RWPE1 (cell line): ENCODE results near the gene QSOX1.

Source experiments
- CTCF ChIA-PET: fragments of 350-600 bp; sonication (Branson Sonifier 250); formaldehyde crosslinking; extraction: SDS; loops from one replicate; lab custom pipeline; 2021; lab: Yijun Ruan, JAX
- POLR2A ChIA-PET: fragments of 400-600 bp; formaldehyde crosslinking; extraction: SDS; loops from one replicate; lab custom pipeline; 2020; ENCODE audit warnings: antibody characterized with exemption; ENCODE audit not compliant: low non-redundant PET; lab: Yijun Ruan, JAX
- DNase-seq: peaks from one replicate; pipeline ENCODE4 v3.0.0; 2012; ENCODE audit warnings: low spot score
- H3K27ac ChIP-seq: fragments of 450-650 bp; 2 replicates; pipeline ENCODE4 v1.5.1; 2017
- CTCF ChIP-seq: fragments of 450-650 bp; conservative IDR thresholded peaks from 2 replicates; pipeline ENCODE4 v1.5.1; 2017; ENCODE audit warnings: low read depth, mild to moderate bottlenecking

Gene QSOX1

GRCh38 chr1:180154003-180154324 lies 705 bp upstream of the QSOX1 start:
- peak overlapping the region; percentile 84 for H3K27ac ChIP-seq
- no peak for TF ChIP-seq CTCF
- no peak for DNase-seq
- ChIA-PET CTCF (no interaction called here), POLR2A (interaction anchor here (0.5 kb wide), 1 partner anchor 17 kb away, joined by 3 read pairs; no protein-coding TSS in a partner anchor)

GRCh38 chr1:180155182-180155682 lies 563 bp downstream of the QSOX1 start:
- ChIA-PET POLR2A (interaction anchor here (0.6 kb wide), 3 partner anchors 13 to 64 kb away, joined by 3 to 8 read pairs (median 3); no protein-coding TSS in a partner anchor), CTCF (no interaction called here)
- peak overlapping the region; percentile 84 for H3K27ac ChIP-seq
- no peak for TF ChIP-seq CTCF
- no peak for DNase-seq

- CTCF ChIA-PET: no interaction called here
- DNase-seq: no peak
- no peak overlapping the region for H3K27ac ChIP-seq
- POLR2A ChIA-PET: no interaction called here
- TF ChIP-seq CTCF: no peak
These were observed 1.5 kb downstream of the QSOX1 start for GRCh38 chr1:180156201-180156600.

GRCh38 chr1:180156631-180157091 lies 2.0 kb downstream of the QSOX1 start:
- H3K27ac ChIP-seq: no peak overlapping the region
- TF ChIP-seq CTCF: no peak
- ChIA-PET CTCF (no interaction called here), POLR2A (no interaction called here)
- DNase-seq: no peak

- POLR2A ChIA-PET: no interaction called here
- no peak for TF ChIP-seq CTCF
- H3K27ac ChIP-seq: no peak overlapping the region
- DNase-seq: no peak
- CTCF ChIA-PET: no interaction called here
These were observed 2.4 kb downstream of the QSOX1 start for GRCh38 chr1:180157108-180157507.

GRCh38 chr1:180157576-180158057 lies 2.9 kb downstream of the QSOX1 start:
- CTCF ChIA-PET: interaction anchor here (2.2 kb wide), 1 partner anchor 10 kb away, joined by 6 read pairs; no protein-coding TSS in a partner anchor
- no peak for TF ChIP-seq CTCF
- no peak for DNase-seq
- POLR2A ChIA-PET: no interaction called here
- no peak overlapping the region for H3K27ac ChIP-seq
